ENCODE results near the gene VWA3A.
A peak's percentile ranks its signal among the peaks of the same experiment; 100 is the strongest.
"Not testable (repeated sequence)": the region's sequence is repeated elsewhere in the genome, so short reads cannot be mapped to it uniquely, and the experiment has no call there.

The VWA3A gene

GRCh38 chr16:22181843-22182242 lies 89.5 kb downstream of the VWA3A start:
- DNase-seq (ENCODE audit: low read depth, low spot score) = no peak

GRCh38 chr16:22183335-22183734 lies 91.0 kb downstream of the VWA3A start:
- DNase-seq (ENCODE audit: low read depth, low spot score) = no peak

DNA sequence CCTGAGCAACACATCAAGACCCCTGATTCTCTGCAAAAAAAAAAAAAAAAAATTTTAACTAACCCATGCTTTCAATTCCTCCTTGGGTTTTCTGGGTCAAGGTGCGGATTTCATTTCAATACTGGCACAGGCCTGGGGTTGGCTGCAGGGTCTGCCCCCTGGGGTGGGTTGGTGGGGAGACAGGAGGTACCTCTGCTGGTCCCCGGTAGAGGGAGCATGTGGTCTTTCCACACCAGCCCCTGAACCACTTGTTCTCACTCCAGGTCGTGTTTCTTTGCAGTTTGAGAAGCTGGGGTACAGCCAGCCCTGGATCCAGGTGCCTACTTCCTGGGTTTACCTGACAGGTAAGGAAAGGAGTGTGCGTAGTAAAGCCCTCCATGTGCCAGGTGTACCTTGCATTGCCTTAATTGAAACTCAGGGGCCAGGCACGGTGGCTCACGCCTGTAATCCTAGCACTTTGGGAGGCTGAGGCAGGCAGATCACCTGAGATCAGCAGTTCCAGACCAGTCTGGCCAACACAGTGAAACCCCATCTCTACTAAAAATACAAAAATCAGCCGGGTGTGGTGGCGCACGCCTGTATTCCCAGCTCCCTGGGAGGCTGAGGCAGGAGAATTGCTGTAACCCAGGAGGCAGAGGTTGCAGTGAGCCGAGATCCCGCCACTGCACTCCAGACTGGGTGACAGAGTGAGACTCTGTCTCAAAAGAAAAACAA lies 91.7 kb downstream of the VWA3A start:
- no peak for DNase-seq (ENCODE audit: low read depth, low spot score)

GRCh38 chr16:22184615-22184968 lies 92.3 kb downstream of the VWA3A start:
- DNase-seq (ENCODE audit: low read depth, low spot score) = no peak

- no peak for DNase-seq (ENCODE audit: low read depth, low spot score)
Measured at GRCh38 chr16:22186517-22186916, 94.2 kb downstream of the VWA3A start.

DNA sequence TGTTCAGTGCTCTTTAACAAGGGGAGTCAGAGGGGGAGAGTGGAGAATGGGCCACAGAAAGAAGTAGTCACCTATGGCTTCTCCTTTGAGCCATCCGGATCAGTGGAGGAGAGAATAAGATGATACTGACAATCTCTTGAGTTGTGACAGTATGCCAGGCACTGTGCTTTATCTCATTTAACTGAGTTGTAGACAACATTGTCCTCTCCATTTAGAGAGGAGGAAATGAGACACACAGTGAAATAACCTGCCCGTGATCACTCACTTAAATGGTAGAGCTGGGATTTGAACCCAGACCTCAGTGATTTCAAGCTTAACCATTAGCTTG lies 95.9 kb downstream of the VWA3A start:
- DNase-seq (ENCODE audit: low read depth, low spot score) = no peak

GRCh38 chr16:22188595-22189442 lies 96.5 kb downstream of the VWA3A start:
- DNase-seq (ENCODE audit: low read depth, low spot score) = peak; percentile 95

DNA sequence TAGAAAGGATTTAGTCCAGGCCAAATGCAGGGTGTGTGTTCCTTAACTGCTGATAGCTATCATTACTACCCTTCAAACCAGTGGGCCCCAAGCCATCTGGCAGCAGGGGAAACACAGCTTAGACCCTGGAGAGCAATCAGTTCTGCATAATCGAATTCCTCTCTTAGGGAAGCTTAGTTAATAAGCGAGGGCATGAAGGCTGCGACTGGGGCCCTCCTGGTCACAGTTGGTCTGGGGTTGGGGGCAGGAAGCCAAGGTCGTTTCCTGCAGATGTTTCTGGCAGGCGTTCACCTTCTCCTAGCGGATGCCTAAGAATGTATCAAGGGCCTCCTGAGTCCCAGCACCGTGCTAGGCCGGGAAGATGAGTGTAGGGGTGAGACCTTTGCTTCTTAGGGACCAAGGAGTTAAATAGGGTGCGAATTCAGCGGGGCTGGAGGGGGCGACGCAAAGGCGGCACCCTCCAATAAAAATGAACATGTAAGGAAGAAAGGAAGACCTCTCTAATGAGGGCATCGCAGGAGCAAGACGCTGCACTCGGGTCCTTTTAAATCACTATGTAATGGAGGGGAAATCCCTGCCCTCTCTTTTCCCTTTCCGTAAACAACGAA lies 97.2 kb downstream of the VWA3A start:
- DNase-seq (ENCODE audit: low read depth, low spot score) = peak; percentile 27

GRCh38 chr16:22190081-22190775 lies 97.9 kb downstream of the VWA3A start:
- peak; percentile 100 for DNase-seq (ENCODE audit: low read depth, low spot score)

DNA sequence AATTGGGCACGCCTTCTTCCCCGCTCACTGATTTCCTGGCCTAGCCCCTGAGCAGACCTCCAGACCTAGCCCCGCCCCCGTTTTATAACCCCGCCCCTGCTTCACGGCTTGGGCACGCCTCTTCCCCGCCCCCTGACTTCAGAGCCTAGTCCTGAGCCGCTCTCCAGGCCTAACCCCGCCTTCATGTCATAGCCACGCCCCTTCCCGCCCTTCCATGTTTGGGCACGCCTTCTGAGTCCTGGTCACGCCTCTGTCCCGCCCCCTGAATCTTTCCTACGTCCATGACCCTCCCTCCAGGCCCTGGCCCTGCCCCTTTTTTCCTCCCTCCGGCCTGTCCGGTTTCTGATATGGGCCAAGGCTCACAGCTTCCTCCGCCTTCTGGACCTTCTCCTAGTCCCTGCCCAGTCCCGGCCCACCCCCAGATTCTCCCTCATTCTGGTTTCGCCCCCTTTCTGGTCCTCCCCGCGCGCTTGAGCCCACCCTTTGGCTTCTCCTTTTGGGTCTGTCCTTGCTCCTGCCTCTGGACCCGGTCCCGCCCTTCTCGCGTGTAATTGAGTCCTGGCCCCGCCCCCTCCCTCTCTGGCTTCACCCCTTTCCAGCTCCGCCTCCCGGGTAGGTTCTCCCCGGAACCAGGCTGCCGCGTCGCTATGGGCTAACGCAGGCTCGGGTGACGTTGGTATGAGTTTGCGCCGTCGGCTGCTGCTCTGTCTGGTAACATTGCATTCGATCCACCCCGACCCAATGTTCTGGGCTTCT lies 98.6 kb downstream of the VWA3A start:
- peak; percentile 98 for DNase-seq (ENCODE audit: low read depth, low spot score)

- peak; percentile 26 for DNase-seq (ENCODE audit: low read depth, low spot score)
Measured at GRCh38 chr16:22191532-22192260, 99.4 kb downstream of the VWA3A start.

- DNase-seq (ENCODE audit: low read depth, low spot score) = peak; percentile 89
Measured at GRCh38 chr16:22192261-22193062, 100.1 kb downstream of the VWA3A start.

DNA sequence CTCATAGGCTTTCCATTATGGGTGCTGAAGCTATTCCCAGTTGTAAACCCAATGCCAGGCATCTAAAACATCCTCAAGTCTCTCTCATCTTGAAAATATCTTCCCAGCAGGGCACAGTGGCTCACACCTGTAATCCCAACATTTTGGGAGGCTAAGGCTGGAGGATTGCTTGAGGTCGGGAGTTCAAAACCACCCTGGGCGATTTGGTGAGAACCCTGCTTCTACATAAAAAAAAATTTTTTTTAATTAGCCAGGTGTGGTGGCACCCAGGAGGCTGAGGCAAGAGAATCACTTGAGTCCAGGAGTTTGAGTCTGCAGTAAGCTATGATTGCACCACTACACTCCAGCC lies 100.7 kb downstream of the VWA3A start:
- DNase-seq (ENCODE audit: low read depth, low spot score) = no peak

DNA sequence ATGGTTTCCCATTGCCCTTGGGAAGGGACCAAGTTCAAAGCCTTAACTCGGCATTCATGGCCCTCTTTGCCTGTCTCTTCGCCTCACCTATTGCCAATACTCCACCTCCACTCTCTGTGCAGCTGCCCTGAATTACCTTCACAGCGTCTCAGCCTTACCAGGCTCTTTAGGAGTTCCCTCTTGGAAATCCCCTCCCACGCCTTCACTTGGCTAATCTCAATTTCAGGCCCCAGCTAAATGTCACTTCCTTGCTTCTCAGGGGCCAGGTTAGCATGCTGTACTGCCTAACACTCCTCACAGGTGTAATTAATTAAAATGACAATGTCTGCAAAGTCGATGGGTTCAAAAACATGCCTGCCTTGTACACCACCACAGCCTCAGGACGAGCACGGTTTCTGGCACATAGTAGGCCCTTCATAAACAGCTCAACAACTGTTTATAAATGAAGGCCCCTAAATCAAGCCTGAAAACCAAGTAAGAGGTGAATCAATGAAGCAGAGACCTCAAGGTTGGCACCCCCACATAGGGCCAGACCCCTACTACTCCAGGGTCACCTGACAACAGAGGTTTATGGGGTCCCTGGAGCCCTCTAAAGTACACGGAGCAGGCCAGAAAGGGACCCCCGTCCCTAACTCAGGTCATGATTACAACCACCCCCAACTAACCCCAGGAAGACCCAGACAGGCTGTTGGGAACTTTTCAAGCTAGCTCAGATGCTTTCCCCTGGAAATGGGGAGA lies 102.5 kb downstream of the VWA3A start:
- DNase-seq (ENCODE audit: low read depth, low spot score) = no peak

- DNase-seq (ENCODE audit: low read depth, low spot score) = no peak
Measured at GRCh38 chr16:22195445-22195694, 103.0 kb downstream of the VWA3A start.

- DNase-seq (ENCODE audit: low read depth, low spot score) = peak; percentile 95
Measured at GRCh38 chr16:22195695-22196558, 103.6 kb downstream of the VWA3A start.

DNA sequence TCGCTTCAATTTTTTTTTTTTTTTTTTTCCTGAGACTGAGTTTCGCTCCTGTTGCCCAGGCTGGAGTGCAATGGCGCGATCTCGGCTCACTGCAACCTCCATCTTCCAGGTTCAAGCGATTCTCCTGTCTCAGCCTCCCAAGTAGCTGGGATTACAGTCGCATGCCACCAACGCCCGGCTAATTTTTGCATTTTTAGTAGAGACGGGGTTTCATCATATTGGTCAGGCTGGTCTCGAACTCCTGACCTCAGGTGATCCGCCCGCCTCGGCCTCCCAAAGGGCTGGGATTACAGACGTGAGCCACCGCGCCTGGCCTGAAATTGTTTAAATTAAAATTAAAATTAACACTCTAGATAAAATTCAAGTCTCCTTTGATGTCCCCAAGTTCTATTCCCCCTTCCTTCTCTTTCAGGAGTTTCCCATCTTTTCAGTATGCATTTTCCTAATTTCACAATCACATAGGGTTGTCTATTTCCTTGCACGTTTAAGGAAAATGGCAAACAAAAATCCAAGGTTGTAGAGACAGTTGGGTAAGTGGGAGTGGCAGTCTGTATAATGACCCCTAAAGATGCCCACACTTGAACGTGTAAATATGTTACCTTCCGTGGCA lies 104.3 kb downstream of the VWA3A start:
- not testable (repeated sequence) for DNase-seq (ENCODE audit: low read depth, low spot score)

Measured in astrocyte of the hippocampus (primary cell).